Choroid plexus epithelial cell (primary cell): ENCODE data around the gene CCDC60.

Experiments used
- DNase-seq: peaks from one replicate; pipeline ENCODE4 v3.0.0-alpha.2; 2010; ENCODE audit warnings: low read depth
- H3K4me3 ChIP-seq: 2 replicates; pipeline ENCODE4 v1.5.1; 2011; ENCODE audit warnings: low read depth, mild to moderate bottlenecking, control low read depth, low read length, moderate library complexity
- TF ChIP-seq, protein P1 (sequence below): conservative IDR thresholded peaks from 2 replicates; pipeline ENCODE4 v1.5.1; 2011; ENCODE audit warnings: low read depth, mild to moderate bottlenecking, control low read depth, inconsistent platforms, low read length, moderate library complexity

The CCDC60 gene

DNA sequence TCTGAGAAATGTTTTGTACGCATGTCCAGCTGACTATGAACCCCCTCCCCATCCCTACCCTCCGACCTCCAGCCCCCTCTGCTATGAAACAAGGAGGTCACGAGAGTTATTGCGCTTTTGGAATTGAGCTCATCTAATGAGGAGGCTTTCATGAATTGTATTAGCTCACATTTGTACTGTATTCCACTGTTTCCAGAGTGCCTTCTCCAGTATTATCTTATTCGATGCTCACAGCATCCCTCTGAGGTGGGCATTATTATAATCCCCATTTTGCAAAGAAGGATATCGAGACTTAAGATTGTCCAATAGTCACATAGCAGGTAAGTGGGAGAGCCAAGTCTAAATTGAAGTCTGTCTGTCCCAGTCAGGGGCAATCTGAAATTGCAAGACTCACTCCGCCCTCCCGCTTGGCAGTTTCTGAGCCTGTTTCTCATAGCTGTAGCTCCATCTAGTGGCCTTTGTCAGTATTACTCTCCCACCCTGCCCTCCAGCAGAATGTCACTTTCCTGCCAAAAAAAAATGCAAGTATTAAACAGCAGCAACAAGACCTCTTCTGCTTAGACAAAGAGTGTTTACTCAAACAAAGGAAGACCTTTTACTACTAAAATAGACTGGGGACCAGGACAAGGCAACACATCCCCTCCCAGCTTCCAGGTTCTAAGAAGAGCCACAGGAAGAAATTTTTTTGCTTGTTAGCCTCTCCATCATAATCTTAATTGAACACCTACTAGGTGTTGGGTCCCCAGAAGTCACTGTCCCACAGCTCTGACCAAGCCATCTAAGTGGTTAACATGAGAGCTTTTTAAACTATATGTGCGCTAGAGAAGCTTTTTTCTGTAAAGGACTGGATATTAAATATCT lies 210.5 kb downstream of the CCDC60 start:
- no peak overlapping the region for H3K4me3 ChIP-seq
- DNase-seq, result peak; percentile 89
- TF ChIP-seq, protein P1, sequence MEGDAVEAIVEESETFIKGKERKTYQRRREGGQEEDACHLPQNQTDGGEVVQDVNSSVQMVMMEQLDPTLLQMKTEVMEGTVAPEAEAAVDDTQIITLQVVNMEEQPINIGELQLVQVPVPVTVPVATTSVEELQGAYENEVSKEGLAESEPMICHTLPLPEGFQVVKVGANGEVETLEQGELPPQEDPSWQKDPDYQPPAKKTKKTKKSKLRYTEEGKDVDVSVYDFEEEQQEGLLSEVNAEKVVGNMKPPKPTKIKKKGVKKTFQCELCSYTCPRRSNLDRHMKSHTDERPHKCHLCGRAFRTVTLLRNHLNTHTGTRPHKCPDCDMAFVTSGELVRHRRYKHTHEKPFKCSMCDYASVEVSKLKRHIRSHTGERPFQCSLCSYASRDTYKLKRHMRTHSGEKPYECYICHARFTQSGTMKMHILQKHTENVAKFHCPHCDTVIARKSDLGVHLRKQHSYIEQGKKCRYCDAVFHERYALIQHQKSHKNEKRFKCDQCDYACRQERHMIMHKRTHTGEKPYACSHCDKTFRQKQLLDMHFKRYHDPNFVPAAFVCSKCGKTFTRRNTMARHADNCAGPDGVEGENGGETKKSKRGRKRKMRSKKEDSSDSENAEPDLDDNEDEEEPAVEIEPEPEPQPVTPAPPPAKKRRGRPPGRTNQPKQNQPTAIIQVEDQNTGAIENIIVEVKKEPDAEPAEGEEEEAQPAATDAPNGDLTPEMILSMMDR, result peak; percentile 91

DNA sequence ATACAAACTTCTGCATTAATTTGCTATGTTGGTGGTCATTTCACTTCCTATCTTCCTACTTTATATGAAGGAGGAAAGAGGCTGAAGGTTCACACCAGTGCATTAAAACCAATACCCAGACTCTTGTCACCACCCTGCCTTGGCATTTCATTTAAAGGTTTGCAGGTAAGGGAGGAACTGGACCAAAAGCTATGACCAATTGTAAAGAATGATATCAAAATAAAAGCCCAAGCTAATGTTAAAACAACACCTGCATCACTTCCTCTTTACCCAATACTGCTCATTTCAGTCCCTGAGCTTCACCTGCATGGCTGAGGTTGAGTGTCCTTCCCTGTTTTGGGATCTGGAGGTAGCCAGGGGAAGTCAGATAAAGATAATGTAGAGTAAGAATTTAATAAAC lies 211.8 kb downstream of the CCDC60 start:
- TF ChIP-seq, protein P1, result no peak
- no peak for DNase-seq
- no peak overlapping the region for H3K4me3 ChIP-seq

DNA sequence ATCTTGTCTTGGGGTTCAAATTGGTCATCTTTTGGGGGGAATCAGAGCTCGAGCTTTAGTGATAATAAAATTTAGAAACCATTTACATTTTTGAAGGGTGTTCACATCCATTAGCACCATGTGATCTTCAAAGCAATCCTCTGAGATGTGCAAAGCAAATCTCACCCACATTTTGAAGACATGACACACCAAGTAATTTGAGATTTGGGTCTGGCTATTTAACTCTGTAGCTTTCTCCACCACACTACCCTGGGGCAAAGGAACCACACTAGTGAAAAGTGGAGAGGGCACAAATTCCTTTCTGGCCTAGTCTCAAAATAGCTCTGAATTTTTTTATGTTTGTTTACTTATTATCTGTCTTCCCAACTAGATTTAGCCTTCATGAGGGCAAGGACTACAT lies 212.5 kb downstream of the CCDC60 start:
- no peak overlapping the region for H3K4me3 ChIP-seq
- TF ChIP-seq, protein P1, result no peak

DNA sequence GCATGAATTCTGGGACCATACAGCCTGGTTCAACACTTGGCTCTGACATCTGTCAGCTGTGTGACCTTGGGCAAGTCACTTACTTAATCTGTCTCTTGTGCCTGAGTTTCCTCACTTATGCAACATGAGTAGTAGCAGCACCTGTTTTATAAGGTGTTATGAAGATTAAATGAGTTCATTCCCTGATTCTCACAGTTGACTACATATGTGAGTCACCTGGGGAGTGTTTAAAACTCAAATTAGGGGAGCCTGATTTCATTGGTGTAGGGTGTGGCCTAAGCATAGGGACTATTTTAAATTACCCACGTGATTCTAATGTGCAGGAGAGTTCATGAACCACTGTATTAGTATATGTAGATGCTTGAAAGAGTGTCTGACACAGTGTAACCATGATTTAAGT lies 222.3 kb downstream of the CCDC60 start:
- TF ChIP-seq, protein P1, result no peak
- DNase-seq, result no peak
- no peak overlapping the region for H3K4me3 ChIP-seq

More for the DNA sequence above, 212.5 kb downstream of the CCDC60 start:
- no peak for DNase-seq

DNA sequence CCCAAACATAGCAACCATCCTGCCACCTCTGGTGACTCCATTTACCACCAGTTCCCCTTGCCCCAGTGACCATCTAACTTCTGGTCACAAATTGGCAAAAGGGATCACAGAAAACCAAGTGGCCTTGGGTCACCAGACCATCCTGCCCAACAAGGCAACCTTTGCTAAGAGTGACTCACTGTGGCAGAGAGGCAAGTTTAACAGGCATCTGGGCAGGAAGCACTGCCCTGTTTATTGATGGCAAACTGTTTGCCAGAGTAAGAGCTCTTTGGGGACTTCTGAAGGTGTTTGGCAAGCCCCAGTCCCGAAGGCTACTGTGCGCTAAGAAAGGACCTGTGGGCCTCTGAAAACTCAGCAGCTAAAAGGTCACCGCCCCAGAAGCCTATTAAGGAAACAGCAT lies 230.9 kb downstream of the CCDC60 start:
- TF ChIP-seq, protein P1, result no peak
- H3K4me3 ChIP-seq, result no peak overlapping the region
- no peak for DNase-seq

DNA sequence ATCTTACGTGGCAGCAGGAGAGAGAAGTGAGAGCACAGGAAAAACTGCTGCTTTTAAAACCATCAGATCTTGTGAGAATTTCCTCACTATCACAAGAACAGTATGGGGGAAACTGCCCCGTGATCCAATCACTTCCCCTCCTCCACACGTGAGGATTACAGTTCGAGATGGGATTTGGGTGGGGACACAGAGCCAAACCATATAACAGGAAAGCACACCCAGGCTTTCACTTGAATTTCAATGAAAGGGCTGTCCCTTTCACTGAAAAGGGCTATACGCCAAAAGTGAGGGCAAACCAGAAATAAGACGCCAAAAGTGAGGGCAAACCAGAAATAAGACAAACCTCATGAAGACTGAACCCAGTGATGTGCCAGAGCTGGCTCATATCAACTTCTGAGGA lies 236.2 kb downstream of the CCDC60 start:
- no peak overlapping the region for H3K4me3 ChIP-seq
- no peak for DNase-seq
- TF ChIP-seq, protein P1, result no peak

DNA sequence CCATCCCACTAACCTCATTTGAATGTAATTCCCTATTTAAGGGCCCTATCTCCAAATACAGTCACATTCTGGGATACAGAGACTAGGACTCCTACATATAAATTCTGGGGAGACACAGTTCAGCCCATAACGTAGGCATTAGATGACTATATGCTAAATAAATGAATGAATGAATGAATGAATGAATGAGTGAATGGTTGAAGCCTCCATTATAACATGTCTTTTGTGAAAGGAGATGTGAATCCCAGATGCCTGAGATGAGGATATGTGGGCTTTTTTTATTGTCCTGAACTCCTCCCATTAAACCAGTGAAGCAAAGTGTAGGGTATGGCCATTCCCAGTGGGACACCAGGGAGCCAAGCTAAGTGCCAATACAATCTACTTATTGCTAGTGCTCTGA lies 238.6 kb downstream of the CCDC60 start:
- no peak for DNase-seq
- TF ChIP-seq, protein P1, result no peak
- no peak overlapping the region for H3K4me3 ChIP-seq
